OCI-LY3 (cell line): ENCODE results near the gene CCNB1IP1.

Experiments used
- EZH2phosphoT487 ChIP-seq: fragments of 200-600 bp; shearing (Covaris generic); IDR thresholded peaks from 2 replicates; pipeline ENCODE4 v1.6.1; 2018; ENCODE audit warnings: antibody characterized with exemption, mixed run types, low read depth
- TF ChIP-seq, protein P1 (sequence below): fragments of 200-600, 300-600 bp; sonication (generic); IDR thresholded peaks from 2 replicates; pipeline ENCODE4 v1.5.1; 2014; ENCODE audit warnings: antibody characterized with exemption, low read length, low read depth

GRCh38 chr14:20375471-20375870, 42.4 kb upstream of the CCNB1IP1 start:
- TF ChIP-seq, protein P1, sequence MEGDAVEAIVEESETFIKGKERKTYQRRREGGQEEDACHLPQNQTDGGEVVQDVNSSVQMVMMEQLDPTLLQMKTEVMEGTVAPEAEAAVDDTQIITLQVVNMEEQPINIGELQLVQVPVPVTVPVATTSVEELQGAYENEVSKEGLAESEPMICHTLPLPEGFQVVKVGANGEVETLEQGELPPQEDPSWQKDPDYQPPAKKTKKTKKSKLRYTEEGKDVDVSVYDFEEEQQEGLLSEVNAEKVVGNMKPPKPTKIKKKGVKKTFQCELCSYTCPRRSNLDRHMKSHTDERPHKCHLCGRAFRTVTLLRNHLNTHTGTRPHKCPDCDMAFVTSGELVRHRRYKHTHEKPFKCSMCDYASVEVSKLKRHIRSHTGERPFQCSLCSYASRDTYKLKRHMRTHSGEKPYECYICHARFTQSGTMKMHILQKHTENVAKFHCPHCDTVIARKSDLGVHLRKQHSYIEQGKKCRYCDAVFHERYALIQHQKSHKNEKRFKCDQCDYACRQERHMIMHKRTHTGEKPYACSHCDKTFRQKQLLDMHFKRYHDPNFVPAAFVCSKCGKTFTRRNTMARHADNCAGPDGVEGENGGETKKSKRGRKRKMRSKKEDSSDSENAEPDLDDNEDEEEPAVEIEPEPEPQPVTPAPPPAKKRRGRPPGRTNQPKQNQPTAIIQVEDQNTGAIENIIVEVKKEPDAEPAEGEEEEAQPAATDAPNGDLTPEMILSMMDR: no peak
- TF ChIP-seq EZH2phosphoT487: no peak
